Left lung (tissue), 10 donors: ENCODE results near the gene SYNJ2. TPM values are rescaled to one million over a fixed set of nuclear protein-coding genes. Genes with fewer than 3 reads are reported as not detected.
A peak's percentile ranks its signal among the peaks of the same experiment; 100 is the strongest.

Experiments used
- ATAC-seq: fragments of 200-7000 bp; cut with Tn5 transposase; one replicate; pipeline ENCODE4 v1.9.1; 2020; ENCODE audit warnings: moderate library complexity
- DNase-seq, 4 donors: peaks; one replicate each; pipeline ENCODE4 v3.0.0-alpha.2; 2013 to 2020
- H3K27ac ChIP-seq, 2 donors: fragments of 200-600 bp; sonication (generic) in 1 of 2; one replicate each; pipeline versions ENCODE4 v1.5.0 to v1.8.0; 2020 to 2021
- H3K27me3 ChIP-seq, 2 donors: fragments of 200-600 bp; sonication (generic) in 1 of 2; one replicate each; pipeline versions ENCODE4 v1.5.0 to v1.8.0; 2020 to 2021
- H3K36me3 ChIP-seq, 2 donors: fragments of 200-600 bp; sonication (generic) in 1 of 2; one replicate each; pipeline versions ENCODE4 v1.5.0 to v1.8.0; 2020 to 2021
- H3K4me1 ChIP-seq, 2 donors: fragments of 200-600 bp; one replicate each; pipeline ENCODE4 v1.8.0; 2021
- H3K4me3 ChIP-seq, 2 donors: fragments of 200-600 bp; sonication (generic) in 1 of 2; one replicate each; pipeline versions ENCODE4 v1.5.0 to v1.8.0; 2020 to 2021; ENCODE audit warnings: mild to moderate bottlenecking in 1 of 2
- H3K9me3 ChIP-seq, 2 donors: fragments of 200-600 bp; sonication (generic) in 1 of 2; one replicate each; pipeline versions ENCODE4 v1.5.0 to v1.8.0; 2020 to 2021
- CTCF ChIP-seq, 2 donors: fragments of 200-600 bp; sonication (generic) in 1 of 2; IDR thresholded peaks; one replicate each; pipeline versions ENCODE4 v1.5.0 to v1.8.0; 2021; ENCODE audit warnings: antibody characterized with exemption in 2 of 2
- intact Hi-C, 2 donors: fragments of 100-400 bp; cut with DNase I; formaldehyde crosslinking; loops; one replicate each; pipeline versions ENCODE4 v1.11.2 to v1.14.2; 2022
- polyA plus RNA-seq, 6 donors: library from polyadenylated mRNA; unstranded; fragments of 120-200 nt; gene quantifications; one replicate each; pipeline ENCODE4 v1.2.1, GENCODE V29; 2013; ENCODE audit not compliant: insufficient read length in 6 of 6
- total RNA-seq, 2 donors: library from RNA; stranded (reverse); fragmentation: NEBNext Ultra II Directional; extraction: Animal tissue kit (Norgen Biotek cat#: 25700); gene quantifications; one replicate each; pipeline ENCODE4 v1.2.1, GENCODE V29; 2021
- donor health status: DM: no; HTN: yes; CAD: no.
- donor health status: DM: no; HTN: no; CAD: no.

SYNJ2 gene
- total and polyA plus RNA-seq, 8 donors = 6.2 to 12.2 (median 7.5) TPM

- DNase-seq (peak in 1 of 4 donors; percentile 67), ATAC-seq (peak; percentile 61)
- peaks cover 0 to 12% of the 10 kb centered on the region in 2 donors for H3K27me3 ChIP-seq
- no peak for TF ChIP-seq CTCF (IDR thresholded peaks at IDR 0.05)
- intact Hi-C loops = no loop called here
- H3K27ac ChIP-seq = peak overlapping the region in 1 of 2 donors; percentile 65
- no peaks in the 10 kb centered on the region for H3K9me3 ChIP-seq
- H3K36me3 ChIP-seq = no peaks in the 10 kb centered on the region
- H3K4me1 ChIP-seq = peaks cover 4 to 56% of the 10 kb centered on the region in 2 donors
- peak overlapping the region; percentile 86 to 92 for H3K4me3 ChIP-seq
Observed at GRCh38 chr6:157982102-157982562, 469 bp downstream of the SYNJ2 start.

- Histone ChIP-seq H3K27me3 (peaks cover 0 to 12% of the 10 kb centered on the region in 2 donors), H3K9me3 (no peaks in the 10 kb centered on the region), H3K36me3 (no peaks in the 10 kb centered on the region), H3K4me1 (peaks cover 4 to 56% of the 10 kb centered on the region in 2 donors), H3K27ac (peak overlapping the region in 1 of 2 donors; percentile 34), H3K4me3 (peak overlapping the region; percentile 86 to 92)
- intact Hi-C loops = no loop called here
- TF ChIP-seq CTCF (IDR thresholded peaks at IDR 0.05) = no peak
- peak in 1 of 4 donors; percentile 13 for DNase-seq
- ATAC-seq = no peak
Observed at GRCh38 chr6:157982563-157983405, 1.1 kb downstream of the SYNJ2 start.

- DNase-seq (no peak), ATAC-seq (no peak)
- Histone ChIP-seq H3K27me3 (peaks cover 0 to 12% of the 10 kb centered on the region in 2 donors), H3K9me3 (no peaks in the 10 kb centered on the region), H3K36me3 (no peaks in the 10 kb centered on the region), H3K4me3 (no peak overlapping the region), H3K27ac (no peak overlapping the region), H3K4me1 (peaks cover 4 to 56% of the 10 kb centered on the region in 2 donors)
- intact Hi-C loops = no loop called here
- no peak for TF ChIP-seq CTCF (IDR thresholded peaks at IDR 0.05)
Observed at GRCh38 chr6:157983406-157984119, 1.9 kb downstream of the SYNJ2 start.

- ATAC-seq (no peak), DNase-seq (no peak)
- Histone ChIP-seq H3K4me3 (no peak overlapping the region), H3K36me3 (no peaks in the 10 kb centered on the region), H3K9me3 (no peaks in the 10 kb centered on the region), H3K27me3 (peaks cover 0 to 12% of the 10 kb centered on the region in 2 donors), H3K4me1 (peaks cover 4 to 58% of the 10 kb centered on the region in 2 donors), H3K27ac (no peak overlapping the region)
- intact Hi-C loops = no loop called here
- TF ChIP-seq CTCF (IDR thresholded peaks at IDR 0.05) = no peak
Observed at GRCh38 chr6:157984128-157984527, 2.5 kb downstream of the SYNJ2 start.

- DNase-seq (no peak), ATAC-seq (no peak)
- Histone ChIP-seq H3K4me1 (peaks cover 7 to 58% of the 10 kb centered on the region in 2 donors), H3K4me3 (no peak overlapping the region), H3K27me3 (peaks cover 0 to 12% of the 10 kb centered on the region in 2 donors), H3K27ac (no peak overlapping the region), H3K9me3 (no peaks in the 10 kb centered on the region), H3K36me3 (no peaks in the 10 kb centered on the region)
- no peak for TF ChIP-seq CTCF (IDR thresholded peaks at IDR 0.05)
- intact Hi-C loops = no loop called here
Observed at GRCh38 chr6:157984686-157985225, 3.1 kb downstream of the SYNJ2 start.
